ENCODE data around the gene PRPF4. TPM values are rescaled to one million over a fixed set of nuclear protein-coding genes. Genes with fewer than 3 reads are reported as not detected.

Gene PRPF4
- total RNA-seq, 2 experiments from 2014 or later: 23.4 to 25.5 TPM

DNA sequence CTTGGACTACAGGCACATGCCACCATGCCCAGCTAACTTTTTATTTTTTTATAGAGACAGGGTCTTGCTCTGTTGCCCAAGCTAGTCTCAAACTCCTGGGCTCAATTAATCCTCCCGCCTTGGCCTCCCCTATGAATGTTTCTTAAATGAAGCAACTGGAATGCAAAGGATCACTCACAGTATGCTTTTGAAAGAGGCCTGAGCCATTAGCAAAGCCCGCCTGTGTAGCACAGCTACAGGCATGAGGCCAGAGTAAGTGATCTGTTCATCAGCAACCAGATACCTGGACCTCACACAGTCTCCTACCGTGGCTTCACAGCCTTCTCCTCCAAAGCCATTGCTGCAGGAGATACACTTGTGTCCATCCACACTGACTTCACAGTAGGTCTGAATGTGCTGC is 44.6 kb downstream of the PRPF4 start:
- no peak overlapping the region for H3K4me3 ChIP-seq (ENCODE audit: low read length)
- H3K4me1 ChIP-seq (ENCODE audit: insufficient read depth, low read length): no peaks in the 10 kb centered on the region
- intact Hi-C loops (cut with DNase I, micrococcal nuclease): no loop called here
- no peaks in the 10 kb centered on the region for H3K4me1 Mint-ChIP-seq (ENCODE audit: low read depth)
- ChIA-PET POLR2A (no interaction called here), CTCF (no interaction called here)
- no peaks in the 10 kb centered on the region for H3K36me3 ChIP-seq (ENCODE audit: insufficient read depth, low read length)
- DNase-seq (no peak), ATAC-seq (ENCODE audit: poor library complexity) (no peak)
- TF ChIP-seq, protein P1, sequence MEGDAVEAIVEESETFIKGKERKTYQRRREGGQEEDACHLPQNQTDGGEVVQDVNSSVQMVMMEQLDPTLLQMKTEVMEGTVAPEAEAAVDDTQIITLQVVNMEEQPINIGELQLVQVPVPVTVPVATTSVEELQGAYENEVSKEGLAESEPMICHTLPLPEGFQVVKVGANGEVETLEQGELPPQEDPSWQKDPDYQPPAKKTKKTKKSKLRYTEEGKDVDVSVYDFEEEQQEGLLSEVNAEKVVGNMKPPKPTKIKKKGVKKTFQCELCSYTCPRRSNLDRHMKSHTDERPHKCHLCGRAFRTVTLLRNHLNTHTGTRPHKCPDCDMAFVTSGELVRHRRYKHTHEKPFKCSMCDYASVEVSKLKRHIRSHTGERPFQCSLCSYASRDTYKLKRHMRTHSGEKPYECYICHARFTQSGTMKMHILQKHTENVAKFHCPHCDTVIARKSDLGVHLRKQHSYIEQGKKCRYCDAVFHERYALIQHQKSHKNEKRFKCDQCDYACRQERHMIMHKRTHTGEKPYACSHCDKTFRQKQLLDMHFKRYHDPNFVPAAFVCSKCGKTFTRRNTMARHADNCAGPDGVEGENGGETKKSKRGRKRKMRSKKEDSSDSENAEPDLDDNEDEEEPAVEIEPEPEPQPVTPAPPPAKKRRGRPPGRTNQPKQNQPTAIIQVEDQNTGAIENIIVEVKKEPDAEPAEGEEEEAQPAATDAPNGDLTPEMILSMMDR (IDR thresholded peaks at IDR 0.05): no peak
- H3K27me3 ChIP-seq (ENCODE audit: control insufficient read depth in 1 of 2, insufficient read depth in 2 of 2, low read length in 2 of 2): no peaks in the 10 kb centered on the region
- H3K4me3 Mint-ChIP-seq: no peak overlapping the region
- H3K27ac ChIP-seq (ENCODE audit: low read depth in 1 of 2, low read length in 2 of 2): no peak overlapping the region
- H3K27ac Mint-ChIP-seq: no peak overlapping the region
- H3K36me3 Mint-ChIP-seq (ENCODE audit: low read depth): no peaks in the 10 kb centered on the region
- no peaks in the 10 kb centered on the region for H3K9me3 Mint-ChIP-seq
- H3K9me3 ChIP-seq (ENCODE audit: control insufficient read depth in 1 of 2, insufficient read depth in 1 of 2, low read length in 2 of 2): no peaks in the 10 kb centered on the region
- no peaks in the 10 kb centered on the region for H3K27me3 Mint-ChIP-seq

DNA sequence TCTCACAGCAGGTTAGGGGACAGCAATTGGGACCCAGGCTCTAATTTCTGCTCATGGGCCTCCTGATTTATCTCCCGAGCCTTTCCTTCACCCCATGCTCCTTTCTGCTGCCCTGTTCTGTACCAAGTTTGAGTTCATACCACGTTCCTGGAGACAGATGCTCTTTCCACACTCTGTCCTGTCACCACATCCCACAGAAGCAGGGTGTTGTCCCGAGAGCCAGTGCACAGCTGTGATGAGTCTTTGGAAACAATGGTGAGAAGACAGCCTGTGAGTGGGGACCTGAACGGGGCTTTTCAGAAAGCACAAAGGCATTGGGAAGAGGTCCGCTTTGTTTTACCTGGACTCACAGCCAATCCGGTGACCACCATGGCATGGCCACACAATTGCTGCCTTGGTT is 47.2 kb downstream of the PRPF4 start:
- Histone ChIP-seq H3K4me1 (ENCODE audit: insufficient read depth, low read length) (no peaks in the 10 kb centered on the region), H3K4me3 (ENCODE audit: low read length) (no peak overlapping the region), H3K9me3 (ENCODE audit: control insufficient read depth in 1 of 2, insufficient read depth in 1 of 2, low read length in 2 of 2) (no peaks in the 10 kb centered on the region), H3K27ac (ENCODE audit: low read depth in 1 of 2, low read length in 2 of 2) (no peak overlapping the region), H3K27me3 (ENCODE audit: control insufficient read depth in 1 of 2, insufficient read depth in 2 of 2, low read length in 2 of 2) (no peaks in the 10 kb centered on the region), H3K36me3 (ENCODE audit: insufficient read depth, low read length) (no peaks in the 10 kb centered on the region)
- no peaks in the 10 kb centered on the region for H3K27me3 Mint-ChIP-seq
- no peak overlapping the region for H3K27ac Mint-ChIP-seq
- ChIA-PET CTCF (no interaction called here), POLR2A (no interaction called here)
- H3K9me3 Mint-ChIP-seq: no peaks in the 10 kb centered on the region
- no peak for DNase-seq
- no peaks in the 10 kb centered on the region for H3K36me3 Mint-ChIP-seq (ENCODE audit: low read depth)
- ATAC-seq (ENCODE audit: poor library complexity): no peak
- intact Hi-C loops (cut with DNase I, micrococcal nuclease): no loop called here
- TF ChIP-seq, protein P1 (IDR thresholded peaks at IDR 0.05): no peak
- no peak overlapping the region for H3K4me3 Mint-ChIP-seq
- H3K4me1 Mint-ChIP-seq (ENCODE audit: low read depth): no peaks in the 10 kb centered on the region

- Mint-ChIP-seq H3K27me3 (no peaks in the 10 kb centered on the region), H3K9me3 (no peaks in the 10 kb centered on the region), H3K27ac (no peak overlapping the region), H3K4me1 (ENCODE audit: low read depth) (no peaks in the 10 kb centered on the region), H3K36me3 (ENCODE audit: low read depth) (no peaks in the 10 kb centered on the region), H3K4me3 (no peak overlapping the region)
- no peak overlapping the region for H3K27ac ChIP-seq (ENCODE audit: low read depth in 1 of 2, low read length in 2 of 2)
- ChIA-PET CTCF (no interaction called here), POLR2A (no interaction called here)
- intact Hi-C loops (cut with DNase I, micrococcal nuclease): no loop called here
- H3K36me3 ChIP-seq (ENCODE audit: insufficient read depth, low read length): no peaks in the 10 kb centered on the region
- no peaks in the 10 kb centered on the region for H3K9me3 ChIP-seq (ENCODE audit: control insufficient read depth in 1 of 2, insufficient read depth in 1 of 2, low read length in 2 of 2)
- DNase-seq (no peak), ATAC-seq (ENCODE audit: poor library complexity) (no peak)
- TF ChIP-seq, protein P1 (IDR thresholded peaks at IDR 0.05): no peak
- no peaks in the 10 kb centered on the region for H3K4me1 ChIP-seq (ENCODE audit: insufficient read depth, low read length)
- no peak overlapping the region for H3K4me3 ChIP-seq (ENCODE audit: low read length)
- no peaks in the 10 kb centered on the region for H3K27me3 ChIP-seq (ENCODE audit: control insufficient read depth in 1 of 2, insufficient read depth in 2 of 2, low read length in 2 of 2)
Measured at GRCh38 chr9:113326230-113326629, 50.8 kb downstream of the PRPF4 start.

Data from CD4-positive, alpha-beta T cell (primary cell).